Left ventricle myocardium superior (tissue), 1 donor: ENCODE measurements around the gene RNF223. TPM values are rescaled to one million over a fixed set of nuclear protein-coding genes. Genes with fewer than 3 reads are reported as not detected.

Experiments used
- ATAC-seq: fragments of 200-7000 bp; cut with Tn5 transposase; one replicate; pipeline ENCODE4 v1.9.1; 2020; ENCODE audit warnings: mild to moderate bottlenecking, moderate library complexity
- DNase-seq: peaks from one replicate; pipeline ENCODE4 v3.0.0-alpha.2; 2020
- intact Hi-C: fragments of 100-400 bp; cut with micrococcal nuclease; formaldehyde crosslinking; loops from one replicate; pipeline ENCODE4 v1.11.0; 2022
- total RNA-seq: library from RNA; stranded (reverse); fragmentation: NEBNext Ultra II Directional; extraction: Animal tissue kit (Norgen Biotek cat#: 25700); gene quantifications from one replicate; pipeline ENCODE4 v1.2.1, GENCODE V29; 2021
- donor health status: DM: no; HTN: yes; CAD: no; lungs with severe emphysema.

RNF223 gene
- total RNA-seq, 1 donor from 2014 or later = not detected

GRCh38 chr1:1052003-1052840 lies 21.9 kb downstream of the RNF223 start:
- intact Hi-C loops = no loop called here
- DNase-seq = no peak
- no peak for ATAC-seq

GRCh38 chr1:1051127-1051810 lies 22.8 kb downstream of the RNF223 start:
- no peak for ATAC-seq
- intact Hi-C loops = no loop called here
- no peak for DNase-seq

GRCh38 chr1:1050577-1051052 lies 23.5 kb downstream of the RNF223 start:
- DNase-seq = peak; percentile 85
- peak; percentile 80 for ATAC-seq
- intact Hi-C loops = no loop called here

DNA sequence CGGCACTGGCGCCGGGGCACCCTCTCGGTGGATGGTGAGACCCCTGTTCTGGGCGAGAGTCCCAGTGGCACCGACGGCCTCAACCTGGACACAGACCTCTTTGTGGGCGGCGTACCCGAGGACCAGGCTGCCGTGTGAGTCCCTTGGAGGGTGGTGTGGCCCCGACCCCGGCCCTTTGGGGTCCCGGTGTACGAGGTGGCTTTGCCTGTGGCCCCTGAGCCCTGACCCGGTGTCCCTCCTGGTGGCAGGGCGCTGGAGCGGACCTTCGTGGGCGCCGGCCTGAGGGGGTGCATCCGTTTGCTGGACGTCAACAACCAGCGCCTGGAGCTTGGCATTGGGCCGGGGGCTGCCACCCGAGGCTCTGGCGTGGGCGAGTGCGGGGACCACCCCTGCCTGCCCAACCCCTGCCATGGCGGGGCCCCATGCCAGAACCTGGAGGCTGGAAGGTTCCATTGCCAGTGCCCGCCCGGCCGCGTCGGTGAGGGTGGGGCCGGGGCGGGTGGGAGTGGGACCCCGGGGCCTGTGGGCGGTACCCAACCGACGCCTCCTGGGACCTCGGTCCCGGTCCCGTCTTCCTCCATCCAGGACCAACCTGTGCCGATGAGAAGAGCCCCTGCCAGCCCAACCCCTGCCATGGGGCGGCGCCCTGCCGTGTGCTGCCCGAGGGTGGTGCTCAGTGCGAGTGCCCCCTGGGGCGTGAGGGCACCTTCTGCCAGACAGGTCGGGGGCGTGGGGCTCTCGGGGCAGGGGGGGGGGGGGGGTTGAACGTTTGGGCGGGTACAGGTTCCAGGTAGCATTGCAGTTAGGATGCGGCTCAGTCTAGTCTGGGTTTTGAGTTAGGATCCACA lies 24.6 kb downstream of the RNF223 start:
- no peak for ATAC-seq
- intact Hi-C loops = no loop called here
- no peak for DNase-seq

DNA sequence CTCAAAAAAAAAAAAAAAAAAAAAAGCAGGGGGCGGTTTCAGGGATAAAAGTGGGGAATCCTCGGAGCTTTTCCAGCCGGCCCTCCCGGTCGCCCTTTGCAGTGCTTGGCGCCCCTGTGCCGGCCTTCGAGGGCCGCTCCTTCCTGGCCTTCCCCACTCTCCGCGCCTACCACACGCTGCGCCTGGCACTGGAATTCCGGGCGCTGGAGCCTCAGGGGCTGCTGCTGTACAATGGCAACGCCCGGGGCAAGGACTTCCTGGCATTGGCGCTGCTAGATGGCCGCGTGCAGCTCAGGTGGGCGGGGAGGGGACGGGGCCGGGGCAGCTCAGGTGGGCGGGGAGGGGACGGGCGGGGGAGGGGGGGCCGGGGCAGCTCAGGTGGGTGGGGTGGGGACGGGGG lies 25.3 kb downstream of the RNF223 start:
- ATAC-seq = no peak
- intact Hi-C loops = no loop called here
- no peak for DNase-seq

GRCh38 chr1:1047963-1048362 lies 26.1 kb downstream of the RNF223 start:
- intact Hi-C loops = no loop called here
- DNase-seq = no peak
- ATAC-seq = no peak

GRCh38 chr1:1047407-1047806 lies 26.7 kb downstream of the RNF223 start:
- DNase-seq (no peak), ATAC-seq (no peak)
- intact Hi-C loops = no loop called here

DNA sequence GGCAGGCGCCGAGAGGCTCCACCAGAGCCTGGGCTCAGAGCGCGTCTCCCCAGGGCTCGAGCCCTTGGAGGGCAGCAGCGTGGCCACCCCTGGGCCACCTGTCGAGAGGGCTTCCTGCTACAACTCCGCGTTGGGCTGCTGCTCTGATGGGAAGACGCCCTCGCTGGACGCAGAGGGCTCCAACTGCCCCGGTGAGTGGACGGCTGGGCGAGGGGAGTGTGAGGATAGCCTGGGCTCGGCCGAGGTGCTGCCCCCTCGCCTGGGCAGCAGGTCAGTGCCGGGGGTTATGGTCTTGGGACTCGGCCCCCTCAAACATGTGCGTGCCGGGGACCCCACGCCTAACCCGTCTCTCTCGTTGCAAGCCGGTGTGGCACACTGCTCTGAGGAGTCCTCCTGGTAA lies 27.3 kb downstream of the RNF223 start:
- ATAC-seq (no peak), DNase-seq (no peak)
- intact Hi-C loops = no loop called here

DNA sequence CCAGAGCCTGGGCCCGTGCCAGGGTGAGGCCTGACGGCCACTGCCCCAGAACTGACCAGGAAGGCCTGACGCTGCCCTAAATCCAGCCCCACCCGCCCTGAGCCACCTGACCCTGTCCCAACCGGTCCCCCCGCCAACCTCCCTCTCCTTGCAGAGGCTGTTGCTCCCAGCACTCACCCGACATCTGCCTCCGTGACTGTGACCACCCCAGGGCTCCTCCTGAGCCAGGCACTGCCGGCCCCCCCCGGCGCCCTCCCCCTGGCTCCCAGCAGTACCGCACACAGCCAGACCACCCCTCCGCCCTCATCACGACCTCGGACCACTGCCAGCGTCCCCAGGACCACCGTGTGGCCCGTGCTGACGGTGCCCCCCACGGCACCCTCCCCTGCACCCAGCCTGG lies 27.9 kb downstream of the RNF223 start:
- DNase-seq (no peak), ATAC-seq (no peak)
- intact Hi-C loops = no loop called here

- DNase-seq (no peak), ATAC-seq (no peak)
- intact Hi-C loops = no loop called here
Measured at GRCh38 chr1:1045129-1045528, 29.0 kb downstream of the RNF223 start.

DNA sequence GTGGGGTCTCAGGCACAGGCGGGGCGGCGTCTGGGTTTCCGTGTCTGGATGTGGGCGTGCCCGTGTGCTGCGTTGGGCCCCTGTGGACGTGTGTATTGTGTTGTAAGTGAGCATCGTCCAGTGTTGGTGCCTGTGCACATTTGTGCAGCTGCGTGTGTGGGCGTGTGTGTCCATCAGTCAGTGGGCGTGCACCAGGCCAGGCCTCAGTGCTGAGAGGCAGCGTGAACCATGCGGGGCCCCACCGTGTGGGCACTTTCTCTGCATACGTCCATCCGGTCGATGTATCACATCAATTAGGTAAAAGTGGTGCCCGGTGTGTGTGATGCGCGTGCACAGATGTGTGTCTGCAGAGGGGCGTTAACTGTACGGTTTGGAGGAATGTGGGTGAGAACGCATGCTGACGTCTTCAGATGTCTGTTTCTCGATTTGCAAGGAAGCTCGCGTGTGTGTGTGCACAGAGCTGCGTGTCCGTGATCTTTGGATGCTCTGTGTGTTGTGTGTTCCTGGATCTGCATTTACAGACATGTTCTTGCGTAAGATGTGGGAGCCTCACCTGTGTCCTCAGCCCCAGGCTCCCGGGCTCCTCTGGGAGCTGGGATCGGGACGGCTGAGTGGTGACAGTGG lies 29.5 kb downstream of the RNF223 start:
- ATAC-seq = no peak
- no peak for DNase-seq
- intact Hi-C loops = no loop called here

GRCh38 chr1:1043921-1044320 lies 30.2 kb downstream of the RNF223 start:
- no peak for ATAC-seq
- intact Hi-C loops = no loop called here
- DNase-seq = no peak

- no peak for DNase-seq
- ATAC-seq = no peak
- intact Hi-C loops = no loop called here
Measured at GRCh38 chr1:1043411-1043810, 30.7 kb downstream of the RNF223 start.

DNA sequence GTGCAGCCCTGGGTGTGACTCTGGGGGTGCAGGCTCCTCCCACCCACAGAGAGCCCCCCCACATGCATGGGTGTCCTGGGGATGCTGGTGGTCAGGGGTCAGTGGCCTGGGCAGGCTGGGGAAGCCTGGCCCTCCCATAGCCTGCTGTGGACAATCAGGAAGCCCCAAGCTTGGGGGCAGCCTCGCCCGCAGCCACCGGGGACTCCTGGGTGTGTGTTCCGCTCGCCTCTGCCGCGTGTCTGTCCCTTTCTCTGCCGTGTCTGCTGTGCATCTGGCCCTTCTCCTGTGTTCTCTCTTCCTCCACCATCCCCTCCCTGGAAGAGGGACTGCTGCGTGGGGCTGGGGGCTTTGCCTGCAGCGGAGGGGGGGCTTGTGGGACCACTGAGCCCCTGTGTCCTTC lies 31.3 kb downstream of the RNF223 start:
- no peak for DNase-seq
- no peak for ATAC-seq
- intact Hi-C loops = no loop called here

DNA sequence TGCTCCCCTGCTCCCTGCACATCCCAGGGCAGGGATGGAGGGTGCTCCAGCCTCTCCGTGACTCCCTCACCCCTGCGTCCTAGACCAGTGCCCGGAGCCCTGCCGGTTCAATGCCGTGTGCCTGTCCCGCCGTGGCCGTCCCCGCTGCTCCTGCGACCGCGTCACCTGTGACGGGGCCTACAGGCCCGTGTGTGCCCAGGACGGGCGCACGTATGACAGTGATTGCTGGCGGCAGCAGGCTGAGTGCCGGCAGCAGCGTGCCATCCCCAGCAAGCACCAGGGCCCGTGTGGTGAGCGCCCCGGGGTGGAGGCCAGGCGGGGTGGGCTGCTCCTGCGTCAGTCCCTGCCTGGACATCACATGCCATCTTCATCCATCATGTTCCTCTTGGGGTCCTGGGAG lies 32.2 kb downstream of the RNF223 start:
- intact Hi-C loops = no loop called here
- DNase-seq (no peak), ATAC-seq (no peak)

- no peak for DNase-seq
- peak; percentile 6 for ATAC-seq
- intact Hi-C loops = no loop called here
Measured at GRCh38 chr1:1041092-1041523, 33.0 kb downstream of the RNF223 start.

- DNase-seq (peak; percentile 81), ATAC-seq (peak; percentile 87)
- intact Hi-C loops = no loop called here
Measured at GRCh38 chr1:1040004-1040991, 33.8 kb downstream of the RNF223 start.
